ENCODE data around the gene CDK5RAP1.

The CDK5RAP1 gene

GRCh38 chr20:33387177-33387576 is 14.1 kb downstream of the CDK5RAP1 start:
- TF ChIP-seq CTCF (conservative IDR thresholded peaks at IDR 0.05; ENCODE audit: control insufficient read depth, insufficient read depth, low read depth, low read length) = no peak
- DNase-seq (ENCODE audit: low read depth) = peak; percentile 45
- no peak overlapping the region for H3K4me3 ChIP-seq (ENCODE audit: control insufficient read depth, low read depth, low read length)

- DNase-seq (ENCODE audit: low read depth) = no peak
- TF ChIP-seq CTCF (conservative IDR thresholded peaks at IDR 0.05; ENCODE audit: control insufficient read depth, insufficient read depth, low read depth, low read length) = no peak
- no peak overlapping the region for H3K4me3 ChIP-seq (ENCODE audit: control insufficient read depth, low read depth, low read length)
These were observed 14.6 kb downstream of the CDK5RAP1 start for GRCh38 chr20:33386673-33387072.

GRCh38 chr20:33377366-33377765 is 24.0 kb downstream of the CDK5RAP1 start:
- DNase-seq (ENCODE audit: low read depth) = no peak
- no peak for TF ChIP-seq CTCF (conservative IDR thresholded peaks at IDR 0.05; ENCODE audit: control insufficient read depth, insufficient read depth, low read depth, low read length)
- H3K4me3 ChIP-seq (ENCODE audit: control insufficient read depth, low read depth, low read length) = no peak overlapping the region

- no peak overlapping the region for H3K4me3 ChIP-seq (ENCODE audit: control insufficient read depth, low read depth, low read length)
- peak; percentile 70 for DNase-seq (ENCODE audit: low read depth)
- TF ChIP-seq CTCF (conservative IDR thresholded peaks at IDR 0.05; ENCODE audit: control insufficient read depth, insufficient read depth, low read depth, low read length) = no peak
These were observed 27.3 kb downstream of the CDK5RAP1 start for GRCh38 chr20:33373735-33374605.

- TF ChIP-seq CTCF (conservative IDR thresholded peaks at IDR 0.05; ENCODE audit: control insufficient read depth, insufficient read depth, low read depth, low read length) = no peak
- no peak overlapping the region for H3K4me3 ChIP-seq (ENCODE audit: control insufficient read depth, low read depth, low read length)
- peak; percentile 30 for DNase-seq (ENCODE audit: low read depth)
These were observed 28.3 kb downstream of the CDK5RAP1 start for GRCh38 chr20:33372993-33373441.

- no peak overlapping the region for H3K4me3 ChIP-seq (ENCODE audit: control insufficient read depth, low read depth, low read length)
- peak; percentile 22 for DNase-seq (ENCODE audit: low read depth)
- no peak for TF ChIP-seq CTCF (conservative IDR thresholded peaks at IDR 0.05; ENCODE audit: control insufficient read depth, insufficient read depth, low read depth, low read length)
These were observed 31.0 kb downstream of the CDK5RAP1 start for GRCh38 chr20:33370291-33370690.
